ENCODE results near the gene SOWAHA.

Gene SOWAHA

DNA sequence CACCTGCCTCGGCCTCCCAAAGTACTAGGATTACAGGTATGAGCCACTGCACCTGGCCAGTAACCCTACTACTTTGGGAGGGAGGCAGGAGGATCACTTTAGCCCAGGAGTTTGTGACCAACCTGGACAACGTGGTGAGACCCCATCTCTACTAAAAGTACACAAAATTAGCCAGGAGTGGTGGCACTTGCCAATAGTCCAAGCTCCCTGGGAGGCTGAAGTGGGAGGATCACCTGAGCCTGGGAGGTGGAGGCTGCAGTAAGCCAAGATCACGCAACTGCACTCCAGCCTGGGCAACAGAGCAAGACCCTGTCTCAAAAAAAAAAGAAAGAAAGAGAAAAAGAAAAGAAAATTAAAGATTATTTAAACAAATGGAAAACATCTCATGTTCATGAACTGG is 42.9 kb downstream of the SOWAHA start:
- DNase-seq = no peak

DNA sequence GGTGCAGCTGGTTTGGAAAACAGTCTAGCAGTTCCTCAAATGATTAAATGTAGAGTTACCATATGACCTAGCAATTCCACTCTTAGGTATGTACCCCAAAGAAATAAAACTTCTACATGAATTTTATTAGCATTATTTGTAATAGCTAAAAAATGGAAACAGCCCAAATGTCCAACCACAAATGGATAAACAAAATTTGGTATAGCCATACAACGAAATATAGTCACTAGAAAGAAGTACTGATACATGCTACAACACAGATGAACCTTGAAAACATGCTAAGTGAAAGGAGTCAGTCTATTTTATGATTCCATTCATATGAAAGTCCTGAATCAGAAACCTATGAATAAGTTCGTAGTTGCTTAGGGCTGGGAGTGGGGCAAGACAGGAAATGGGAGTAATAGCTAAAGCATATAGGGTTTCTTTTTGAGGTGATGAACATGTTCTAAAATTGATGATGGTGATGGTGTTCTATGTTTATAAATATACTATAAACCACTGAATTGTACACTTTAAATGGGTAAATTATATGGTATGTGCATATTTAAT is 46.9 kb downstream of the SOWAHA start:
- no peak for DNase-seq

DNA sequence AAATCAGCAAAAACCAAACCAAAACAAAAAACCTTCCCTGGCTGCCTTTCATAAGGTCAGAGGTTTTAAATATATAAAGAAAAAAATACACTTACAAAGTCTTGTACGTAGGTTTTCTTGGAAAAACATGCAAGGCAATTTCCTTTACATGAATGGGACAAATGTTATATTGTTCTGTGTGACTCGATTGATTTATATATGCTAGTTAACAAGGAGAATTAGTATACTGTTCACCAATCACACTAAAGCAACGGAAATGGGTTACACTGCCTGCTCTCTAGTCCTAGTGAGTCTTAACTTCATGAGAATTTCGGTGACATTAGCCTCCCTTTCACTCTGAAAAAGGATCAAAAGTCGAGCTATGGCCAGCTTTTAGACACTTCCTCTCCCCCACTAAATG is 47.6 kb downstream of the SOWAHA start:
- DNase-seq = no peak

DNA sequence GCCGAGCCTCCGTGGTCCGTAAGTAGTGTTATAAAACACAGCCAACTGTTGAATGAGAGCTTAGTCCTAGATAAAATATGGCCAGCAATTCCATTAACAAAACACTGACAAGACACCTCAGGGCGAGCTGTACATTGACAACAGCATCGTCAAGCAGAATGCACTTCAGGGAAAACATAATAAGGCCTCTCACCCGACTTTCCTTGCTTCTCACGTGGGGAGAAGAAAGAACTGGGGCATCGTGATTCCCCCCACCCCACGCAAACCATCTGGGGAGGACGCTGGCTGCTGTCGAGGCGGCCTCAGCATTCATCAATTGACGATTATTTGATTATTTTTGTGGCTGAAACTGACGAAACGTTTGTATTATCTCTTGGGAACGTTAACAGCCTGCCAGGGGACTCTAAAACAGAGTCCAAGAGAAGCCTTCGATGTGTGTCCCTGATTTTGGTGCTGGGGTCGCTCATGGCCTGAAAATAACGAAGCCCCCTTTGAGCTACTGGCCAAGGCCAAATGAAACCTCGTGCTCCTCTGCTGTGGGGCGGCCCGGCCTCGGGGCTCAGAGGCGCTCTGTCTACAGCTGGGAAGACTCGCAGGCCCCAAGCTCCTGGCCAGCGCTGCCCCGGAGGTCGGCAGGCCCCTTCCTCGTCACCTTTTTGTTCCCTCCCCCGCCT is 52.7 kb downstream of the SOWAHA start:
- DNase-seq = no peak
